ENCODE data around the gene GALNT14. TPM values are rescaled to one million over a fixed set of nuclear protein-coding genes. Genes with fewer than 3 reads are reported as not detected.

The GALNT14 gene
- total and polyA plus RNA-seq, 2 of the 8 experiments (the other 6 are each of a cell fraction or from before 2014, with no cell fraction given): 13.0 to 13.7 TPM

DNA sequence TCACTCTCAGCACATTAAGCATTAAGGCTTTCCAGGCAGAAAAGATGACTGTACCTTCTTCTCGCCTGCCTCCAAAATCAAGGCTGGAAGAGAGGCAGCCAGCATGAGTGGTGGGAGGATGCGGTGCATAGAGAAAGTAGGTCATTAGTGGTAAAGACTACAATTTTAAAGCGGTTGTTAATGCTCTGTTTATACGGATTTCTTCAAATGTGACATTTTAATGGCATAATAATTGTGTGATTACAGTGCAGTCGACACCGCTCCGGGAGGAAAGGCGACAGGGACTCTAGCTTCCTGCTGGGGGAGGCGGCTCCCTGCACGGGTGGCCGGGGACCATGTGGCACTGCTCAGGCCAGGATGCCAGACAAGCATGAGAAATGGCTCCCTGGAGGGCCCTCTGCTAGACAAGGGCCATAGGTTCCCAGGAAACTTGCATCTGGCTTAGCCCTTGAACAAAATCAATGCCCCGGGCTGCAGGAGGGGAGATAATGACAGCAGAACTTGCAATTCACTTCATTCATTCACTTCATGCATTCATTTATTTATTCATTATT lies 129.6 kb downstream of the GALNT14 start (continued):
- no peak for TF ChIP-seq SIN3A (conservative IDR thresholded peaks at IDR 0.05 in 1 of 2, IDR thresholded peaks at IDR 0.05 in 1 of 2; ENCODE audit: low read depth in 1 of 2, low read length in 2 of 2)
- TF ChIP-seq, protein P1, sequence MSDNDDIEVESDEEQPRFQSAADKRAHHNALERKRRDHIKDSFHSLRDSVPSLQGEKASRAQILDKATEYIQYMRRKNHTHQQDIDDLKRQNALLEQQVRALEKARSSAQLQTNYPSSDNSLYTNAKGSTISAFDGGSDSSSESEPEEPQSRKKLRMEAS (IDR thresholded peaks at IDR 0.05): no peak
- no peak for TF ChIP-seq CBX5 (IDR thresholded peaks at IDR 0.05; ENCODE audit: low read depth, low read length)
- TF ChIP-seq, protein P2, sequence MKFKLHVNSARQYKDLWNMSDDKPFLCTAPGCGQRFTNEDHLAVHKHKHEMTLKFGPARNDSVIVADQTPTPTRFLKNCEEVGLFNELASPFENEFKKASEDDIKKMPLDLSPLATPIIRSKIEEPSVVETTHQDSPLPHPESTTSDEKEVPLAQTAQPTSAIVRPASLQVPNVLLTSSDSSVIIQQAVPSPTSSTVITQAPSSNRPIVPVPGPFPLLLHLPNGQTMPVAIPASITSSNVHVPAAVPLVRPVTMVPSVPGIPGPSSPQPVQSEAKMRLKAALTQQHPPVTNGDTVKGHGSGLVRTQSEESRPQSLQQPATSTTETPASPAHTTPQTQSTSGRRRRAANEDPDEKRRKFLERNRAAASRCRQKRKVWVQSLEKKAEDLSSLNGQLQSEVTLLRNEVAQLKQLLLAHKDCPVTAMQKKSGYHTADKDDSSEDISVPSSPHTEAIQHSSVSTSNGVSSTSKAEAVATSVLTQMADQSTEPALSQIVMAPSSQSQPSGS (IDR thresholded peaks at IDR 0.05; ENCODE audit: low read length): no peak
- TF ChIP-seq JUND (IDR thresholded peaks at IDR 0.05; ENCODE audit: low read length): no peak

Data from H1 (cell line).